Uterus (tissue), 2 donors: ENCODE results near the gene COG6.

Experiments
- POLR2A ChIP-seq, 2 donors: fragments of 450-650 bp; IDR thresholded peaks; one replicate each; pipeline ENCODE4 v1.6.1; 2016; ENCODE audit warnings: antibody characterized with exemption in 2 of 2, mild to moderate bottlenecking in 1 of 2, moderate library complexity in 1 of 2
- TF ChIP-seq, protein P1 (sequence below), 4 experiments: fragments of 200-600 bp in 2 of 4; fragments of 450-650 bp in 2 of 4; sonication (generic) in 2 of 4; IDR thresholded peaks; one replicate each; pipeline ENCODE4 v1.5.1; 2016 to 2019; ENCODE audit warnings: antibody characterized with exemption in 4 of 4, mild to moderate bottlenecking in 2 of 4, moderate library complexity in 1 of 4

DNA sequence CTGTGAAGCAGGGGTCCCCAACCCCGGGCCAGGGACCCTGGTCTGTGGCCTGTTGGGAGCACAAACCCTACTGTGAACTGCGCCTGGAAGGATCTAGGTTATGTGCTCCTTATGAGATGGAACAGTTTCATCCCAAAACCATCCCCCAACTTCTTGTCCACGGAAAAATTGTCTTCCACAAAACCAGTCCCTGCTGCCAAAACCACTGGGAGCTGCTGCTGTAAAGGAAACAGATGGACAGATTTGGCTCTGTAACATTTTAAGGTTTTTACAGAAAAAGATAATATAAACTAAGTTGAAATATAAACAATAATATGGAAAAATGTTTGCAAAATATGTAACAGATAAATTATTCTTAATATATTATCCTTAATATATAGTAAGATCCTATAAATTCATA, 73.7 kb downstream of the COG6 start:
- TF ChIP-seq, protein P1, sequence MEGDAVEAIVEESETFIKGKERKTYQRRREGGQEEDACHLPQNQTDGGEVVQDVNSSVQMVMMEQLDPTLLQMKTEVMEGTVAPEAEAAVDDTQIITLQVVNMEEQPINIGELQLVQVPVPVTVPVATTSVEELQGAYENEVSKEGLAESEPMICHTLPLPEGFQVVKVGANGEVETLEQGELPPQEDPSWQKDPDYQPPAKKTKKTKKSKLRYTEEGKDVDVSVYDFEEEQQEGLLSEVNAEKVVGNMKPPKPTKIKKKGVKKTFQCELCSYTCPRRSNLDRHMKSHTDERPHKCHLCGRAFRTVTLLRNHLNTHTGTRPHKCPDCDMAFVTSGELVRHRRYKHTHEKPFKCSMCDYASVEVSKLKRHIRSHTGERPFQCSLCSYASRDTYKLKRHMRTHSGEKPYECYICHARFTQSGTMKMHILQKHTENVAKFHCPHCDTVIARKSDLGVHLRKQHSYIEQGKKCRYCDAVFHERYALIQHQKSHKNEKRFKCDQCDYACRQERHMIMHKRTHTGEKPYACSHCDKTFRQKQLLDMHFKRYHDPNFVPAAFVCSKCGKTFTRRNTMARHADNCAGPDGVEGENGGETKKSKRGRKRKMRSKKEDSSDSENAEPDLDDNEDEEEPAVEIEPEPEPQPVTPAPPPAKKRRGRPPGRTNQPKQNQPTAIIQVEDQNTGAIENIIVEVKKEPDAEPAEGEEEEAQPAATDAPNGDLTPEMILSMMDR (IDR thresholded peaks at IDR 0.05) = no peak
- TF ChIP-seq POLR2A (IDR thresholded peaks at IDR 0.05) = no peak
